ENCODE data around the gene TXLNA.

The TXLNA gene

DNA sequence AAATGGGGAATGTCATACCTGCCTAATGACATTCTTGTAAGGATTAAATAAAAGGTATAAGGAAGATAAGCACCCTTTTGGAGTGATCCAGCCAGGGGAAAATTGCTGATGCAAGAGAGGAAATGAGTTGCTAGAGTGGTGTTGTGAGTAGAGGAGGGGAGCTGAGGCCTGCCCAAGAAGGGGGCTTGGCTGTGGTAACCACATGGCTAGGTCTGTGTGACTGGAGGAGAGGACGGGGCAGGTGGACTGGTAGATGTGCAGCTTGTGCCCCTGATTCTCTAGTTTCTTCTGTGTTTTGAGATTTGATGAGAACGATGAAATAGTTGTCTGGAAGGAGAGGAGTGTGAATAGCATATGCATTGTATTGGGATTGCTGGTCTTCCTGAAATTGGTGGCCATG is 6.6 kb downstream of the TXLNA start:
- no peak for DNase-seq

DNA sequence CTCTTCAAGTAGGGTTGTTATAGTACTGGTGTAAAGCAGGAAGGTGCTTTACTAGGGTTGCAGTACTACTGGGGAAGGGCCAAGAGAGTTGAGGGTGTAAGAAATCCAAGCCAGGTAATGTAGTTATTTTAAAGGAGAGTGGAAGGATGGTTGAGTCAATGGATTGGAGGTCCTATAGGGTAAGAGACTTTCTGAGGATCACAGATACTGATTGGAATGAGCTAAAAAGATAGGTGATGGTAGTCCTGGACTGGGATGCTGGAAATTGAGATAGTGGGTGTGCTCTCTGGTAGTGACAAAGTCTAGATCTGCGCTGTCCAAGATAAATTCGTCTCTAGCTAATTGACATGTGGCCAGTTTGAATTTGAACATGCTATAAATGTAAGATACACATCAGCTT is 7.0 kb downstream of the TXLNA start:
- no peak for DNase-seq

DNA sequence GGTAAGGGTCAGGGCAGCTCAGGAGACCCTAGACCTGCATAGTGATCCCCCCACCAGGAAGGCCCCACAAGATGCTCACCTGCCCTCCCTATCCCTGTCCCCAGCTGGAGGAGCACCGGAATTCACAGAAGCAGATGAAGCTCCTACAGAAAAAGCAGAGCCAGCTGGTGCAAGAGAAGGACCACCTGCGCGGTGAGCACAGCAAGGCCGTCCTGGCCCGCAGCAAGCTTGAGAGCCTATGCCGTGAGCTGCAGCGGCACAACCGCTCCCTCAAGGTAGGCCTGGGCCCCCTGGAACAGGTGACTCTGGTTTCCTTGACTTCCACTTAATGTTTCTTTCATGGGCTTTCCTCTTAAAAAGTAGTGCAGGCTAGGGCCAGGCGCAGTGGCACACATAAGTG is 8.4 kb downstream of the TXLNA start:
- no peak for DNase-seq

DNA sequence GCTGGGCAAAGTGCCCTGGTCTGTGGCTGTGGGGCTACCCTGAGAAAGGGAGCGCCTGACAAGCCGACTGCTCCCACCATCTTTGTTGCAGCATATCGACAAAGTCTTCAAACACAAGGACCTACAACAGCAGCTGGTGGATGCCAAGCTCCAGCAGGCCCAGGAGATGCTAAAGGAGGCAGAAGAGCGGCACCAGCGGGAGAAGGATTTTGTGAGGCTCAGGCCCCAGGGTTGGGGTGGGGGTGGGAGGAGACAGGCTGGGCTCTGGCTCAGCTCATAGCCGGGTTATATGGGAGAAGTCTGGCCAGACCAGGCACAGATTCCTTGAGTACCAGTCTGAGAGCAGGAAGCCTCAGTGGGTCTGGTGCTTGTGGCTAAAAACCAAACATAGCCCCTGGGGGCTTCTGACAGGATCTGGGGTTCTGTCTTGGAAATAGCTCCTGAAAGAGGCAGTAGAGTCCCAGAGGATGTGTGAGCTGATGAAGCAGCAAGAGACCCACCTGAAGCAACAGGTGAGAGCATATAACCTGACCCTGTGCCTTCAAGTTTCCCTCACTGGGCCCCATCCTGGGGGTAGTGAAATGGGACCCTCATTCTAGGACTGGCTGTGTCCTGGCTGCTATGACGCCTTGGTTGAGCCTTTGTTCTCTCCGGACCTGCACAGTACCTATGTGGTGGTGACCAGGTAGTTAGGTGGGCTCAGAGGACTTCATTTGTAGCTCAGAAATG is 12.9 kb downstream of the TXLNA start:
- DNase-seq = no peak

DNA sequence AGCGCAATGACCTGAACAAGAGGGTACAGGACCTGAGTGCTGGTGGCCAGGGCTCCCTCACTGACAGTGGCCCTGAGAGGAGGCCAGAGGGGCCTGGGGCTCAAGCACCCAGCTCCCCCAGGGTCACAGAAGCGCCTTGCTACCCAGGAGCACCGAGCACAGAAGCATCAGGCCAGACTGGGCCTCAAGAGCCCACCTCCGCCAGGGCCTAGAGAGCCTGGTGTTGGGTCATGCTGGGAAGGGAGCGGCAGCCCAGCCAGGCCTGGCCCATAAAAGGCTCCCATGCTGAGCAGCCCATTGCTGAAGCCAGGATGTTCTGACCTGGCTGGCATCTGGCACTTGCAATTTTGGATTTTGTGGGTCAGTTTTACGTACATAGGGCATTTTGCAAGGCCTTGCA is 15.5 kb downstream of the TXLNA start:
- DNase-seq = no peak

DNA sequence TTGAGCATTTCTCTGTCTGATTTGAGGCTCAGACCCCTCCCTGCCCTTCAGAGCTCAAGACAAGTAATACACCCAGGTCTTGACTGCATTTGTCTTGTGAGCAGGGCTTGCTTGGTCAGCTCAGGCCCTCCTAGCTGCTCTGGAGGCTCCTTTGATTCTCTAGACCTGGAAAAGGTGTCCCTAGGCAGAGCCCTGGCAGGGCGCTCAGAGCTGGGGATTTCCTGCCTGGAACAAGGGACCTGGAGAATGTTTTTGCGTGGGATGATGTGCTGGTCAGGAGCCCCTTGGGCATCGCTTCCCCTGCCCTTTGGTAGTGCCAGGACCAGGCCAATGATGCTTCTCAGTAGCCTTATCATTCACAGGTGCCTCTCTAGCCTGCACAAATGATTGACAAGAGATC is 16.1 kb downstream of the TXLNA start:
- DNase-seq = no peak

DNA sequence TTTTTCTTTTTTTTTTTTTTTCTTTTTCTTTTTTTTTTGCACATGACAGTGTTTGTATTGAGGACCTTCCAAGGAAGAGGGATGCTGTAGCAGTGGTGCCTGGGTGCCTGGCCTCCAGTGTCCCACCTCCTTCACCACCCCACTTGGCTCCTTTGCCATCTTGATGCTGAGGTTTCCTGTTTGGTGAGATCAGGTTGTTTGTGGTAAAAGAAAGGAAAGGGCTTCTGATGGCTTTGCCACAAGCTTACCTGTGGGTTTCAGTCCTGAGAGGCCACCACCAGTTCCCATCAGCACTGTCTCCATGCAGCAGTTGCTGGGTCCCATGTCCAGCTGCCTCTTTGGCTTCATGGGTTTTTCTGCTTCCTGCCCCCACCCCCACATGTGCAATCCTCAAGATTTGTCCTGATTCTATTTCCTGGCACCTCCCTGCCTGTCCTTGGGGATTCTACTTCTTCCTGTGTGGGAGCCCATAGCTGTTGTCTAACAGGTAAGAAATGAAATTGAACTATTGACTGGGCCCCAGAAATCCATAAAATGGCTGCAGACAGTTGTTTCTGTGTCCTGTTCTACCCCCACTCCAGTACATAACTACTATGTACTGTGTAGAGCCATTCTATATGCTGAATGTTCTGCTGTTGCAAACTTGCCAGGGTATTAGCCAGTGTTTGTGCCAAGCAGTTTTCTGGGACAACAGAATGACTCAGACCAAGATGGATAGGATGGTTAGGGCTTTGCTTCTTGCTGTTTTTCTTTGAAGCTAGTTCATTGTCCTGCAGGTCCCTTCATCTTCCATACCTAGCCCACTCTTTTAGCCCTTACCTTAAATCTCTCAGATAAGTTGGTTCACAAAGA is 16.7 kb downstream of the TXLNA start:
- DNase-seq = no peak

DNA sequence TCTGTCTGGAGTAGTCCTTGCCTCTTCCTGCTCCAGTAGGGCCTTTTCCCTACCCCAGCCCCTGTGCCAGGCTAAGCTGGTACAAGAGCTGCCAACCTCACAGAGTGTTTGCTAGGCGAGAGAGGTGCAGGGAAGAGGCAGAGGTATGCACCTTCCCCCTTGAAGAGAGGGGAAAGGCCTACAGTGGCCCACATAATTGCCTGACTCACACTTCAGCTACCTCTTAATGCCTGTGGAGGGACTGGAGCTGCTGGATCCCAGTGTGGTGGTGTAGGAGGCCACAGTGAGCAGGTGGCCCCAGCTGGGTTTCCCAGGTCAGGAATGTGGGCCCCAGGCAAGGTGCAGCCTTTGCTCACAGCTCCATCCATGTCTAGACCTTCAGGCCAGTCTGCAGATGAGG is 17.6 kb downstream of the TXLNA start:
- no peak for DNase-seq

DNA sequence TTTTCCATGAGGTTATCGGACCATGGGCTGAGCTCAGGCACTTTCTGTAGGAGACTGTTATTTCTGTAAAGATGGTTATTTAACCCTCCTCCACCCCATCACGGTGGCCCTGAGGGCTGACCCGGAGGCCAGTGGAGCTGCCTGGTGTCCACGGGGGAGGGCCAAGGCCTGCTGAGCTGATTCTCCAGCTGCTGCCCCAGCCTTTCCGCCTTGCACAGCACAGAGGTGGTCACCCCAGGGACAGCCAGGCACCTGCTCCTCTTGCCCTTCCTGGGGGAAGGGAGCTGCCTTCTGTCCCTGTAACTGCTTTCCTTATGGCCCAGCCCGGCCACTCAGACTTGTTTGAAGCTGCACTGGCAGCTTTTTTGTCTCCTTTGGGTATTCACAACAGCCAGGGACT is 18.4 kb downstream of the TXLNA start:
- no peak for DNase-seq

DNA sequence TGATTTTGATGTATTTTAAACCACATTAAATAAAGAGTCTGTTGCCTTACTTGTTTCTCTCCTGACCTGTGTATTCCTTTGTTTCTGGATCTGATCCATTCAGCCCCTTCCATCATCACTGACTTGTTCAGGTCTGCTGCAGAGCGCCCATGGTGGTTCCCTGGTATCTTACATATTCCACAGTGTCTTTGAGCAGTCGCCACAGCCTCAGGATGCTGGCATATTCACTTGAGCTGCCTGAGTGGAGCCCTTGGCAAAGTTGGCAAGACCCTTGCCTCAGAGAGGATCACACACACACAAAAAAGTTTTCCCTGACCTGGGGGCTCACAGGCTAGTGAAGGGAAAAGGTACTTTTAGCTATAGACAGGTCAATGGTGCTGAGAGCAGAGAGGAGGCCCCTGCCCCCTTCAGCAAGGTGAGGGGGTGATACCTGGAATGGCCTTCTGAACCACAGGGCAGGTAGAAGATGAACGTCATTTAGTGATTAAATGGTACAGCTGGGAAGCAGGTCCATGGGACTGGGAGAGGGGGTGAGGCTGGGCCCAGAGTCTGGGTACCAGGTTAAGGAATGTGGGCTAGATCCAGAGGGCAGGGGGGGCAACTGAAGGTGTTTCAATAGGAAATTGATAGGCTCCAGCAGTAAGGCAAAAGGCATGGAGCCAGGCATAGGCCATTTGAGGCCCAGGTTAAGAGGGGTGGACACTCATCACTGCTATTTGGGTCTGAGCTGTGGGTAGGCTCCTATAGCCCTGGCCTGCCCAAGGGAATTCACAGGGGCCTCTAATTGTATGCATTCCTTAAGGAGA is 19.0 kb downstream of the TXLNA start:
- DNase-seq = no peak

DNA sequence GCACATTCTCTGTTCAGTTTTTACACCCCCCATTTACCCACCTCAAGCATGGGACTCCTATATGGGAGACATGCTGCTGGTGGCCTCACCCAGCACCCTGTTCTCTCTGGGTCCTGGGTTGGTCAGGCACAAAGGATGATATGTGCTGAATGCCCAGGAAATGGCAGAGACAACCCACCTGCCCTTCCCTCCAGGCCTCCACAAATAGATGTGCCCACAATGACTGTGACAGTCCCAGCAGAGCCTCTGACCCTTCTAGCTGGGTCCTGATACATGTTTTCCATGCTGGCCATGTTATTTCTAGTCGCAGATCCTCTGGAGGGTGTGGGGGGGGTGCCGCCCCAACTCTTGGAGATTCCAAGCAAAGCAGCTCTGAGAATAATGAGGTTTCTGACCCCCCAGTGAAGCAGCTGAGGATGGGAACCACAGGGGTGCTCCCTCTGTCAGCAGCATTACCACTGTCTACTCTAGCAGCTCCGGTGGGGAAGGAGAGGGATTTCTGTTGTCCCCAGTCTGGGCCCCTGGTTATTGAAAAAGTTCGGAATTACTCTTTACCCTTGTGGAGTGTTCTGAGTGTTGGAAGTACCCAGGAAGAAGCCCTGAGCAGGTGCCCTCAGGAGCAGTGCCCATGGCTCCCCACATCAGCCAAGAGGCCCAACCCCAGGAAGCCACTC is 19.7 kb downstream of the TXLNA start:
- no peak for DNase-seq

DNA sequence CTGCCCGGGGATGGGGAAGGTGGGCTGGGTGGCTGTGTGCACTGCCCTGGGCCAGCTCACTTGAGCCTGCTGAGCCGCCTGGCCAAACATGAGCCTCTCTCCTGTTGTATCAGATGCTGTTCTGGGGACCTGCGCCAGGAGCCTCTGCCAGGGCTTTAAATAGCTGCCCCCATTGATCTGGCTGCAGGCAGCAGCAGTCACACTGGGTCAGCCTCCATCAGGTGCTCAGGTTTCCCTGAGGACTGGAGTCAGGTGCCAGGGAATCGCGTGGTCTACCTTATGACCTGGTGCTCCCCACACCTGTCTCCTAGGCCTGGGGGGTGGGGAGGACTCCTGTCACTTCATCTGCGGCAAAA is 20.2 kb downstream of the TXLNA start:
- peak in 7 of 14 donors; percentile 22 to 91 (median 37) for DNase-seq

DNA sequence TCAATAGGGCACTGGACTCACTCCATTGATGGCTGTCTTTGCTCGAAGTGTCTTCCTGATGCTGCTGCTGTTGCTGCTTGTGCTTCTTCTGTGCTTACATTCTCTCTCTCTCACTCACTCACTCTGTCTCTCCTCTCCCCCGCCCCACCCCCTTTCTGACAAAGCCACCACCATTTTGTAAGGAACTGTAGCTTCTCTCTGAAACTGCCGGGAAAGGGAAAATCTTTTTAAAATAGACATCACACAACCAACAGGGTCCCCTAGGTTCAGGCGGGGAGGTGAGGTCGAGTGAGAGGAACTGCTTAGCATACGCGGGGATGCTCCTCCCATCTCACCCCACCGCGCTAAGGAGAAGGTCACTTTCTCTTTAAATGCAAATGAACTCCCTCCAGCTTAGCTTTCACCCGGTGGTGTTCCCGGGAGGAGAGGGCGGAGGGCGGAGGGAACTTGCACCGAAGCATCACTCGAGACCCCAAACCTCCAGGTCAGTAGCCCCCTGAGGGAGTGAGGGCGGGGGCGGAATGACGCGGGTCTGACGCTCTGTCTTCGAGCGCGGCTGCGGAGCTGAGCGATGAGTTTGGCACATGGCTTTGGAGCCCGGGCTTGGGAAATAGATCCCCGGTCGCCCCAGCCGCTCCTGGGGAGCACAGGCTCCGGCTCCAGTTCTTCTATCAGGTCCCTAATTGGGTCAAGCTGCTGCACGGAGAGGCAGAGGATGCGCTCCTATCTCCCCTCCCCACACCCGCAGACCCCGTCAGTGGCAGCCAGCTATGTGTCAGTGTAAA is 20.9 kb downstream of the TXLNA start, which contains the start of gene CCDC28B:
CCDC28B (plus strand) TSS at position 370 of the 785 bp plus-strand sequence. CDS start 1,341 bp downstream, outside the sequence.
- peak in 12 of 14 donors; percentile 24 to 82 (median 56) for DNase-seq

DNA sequence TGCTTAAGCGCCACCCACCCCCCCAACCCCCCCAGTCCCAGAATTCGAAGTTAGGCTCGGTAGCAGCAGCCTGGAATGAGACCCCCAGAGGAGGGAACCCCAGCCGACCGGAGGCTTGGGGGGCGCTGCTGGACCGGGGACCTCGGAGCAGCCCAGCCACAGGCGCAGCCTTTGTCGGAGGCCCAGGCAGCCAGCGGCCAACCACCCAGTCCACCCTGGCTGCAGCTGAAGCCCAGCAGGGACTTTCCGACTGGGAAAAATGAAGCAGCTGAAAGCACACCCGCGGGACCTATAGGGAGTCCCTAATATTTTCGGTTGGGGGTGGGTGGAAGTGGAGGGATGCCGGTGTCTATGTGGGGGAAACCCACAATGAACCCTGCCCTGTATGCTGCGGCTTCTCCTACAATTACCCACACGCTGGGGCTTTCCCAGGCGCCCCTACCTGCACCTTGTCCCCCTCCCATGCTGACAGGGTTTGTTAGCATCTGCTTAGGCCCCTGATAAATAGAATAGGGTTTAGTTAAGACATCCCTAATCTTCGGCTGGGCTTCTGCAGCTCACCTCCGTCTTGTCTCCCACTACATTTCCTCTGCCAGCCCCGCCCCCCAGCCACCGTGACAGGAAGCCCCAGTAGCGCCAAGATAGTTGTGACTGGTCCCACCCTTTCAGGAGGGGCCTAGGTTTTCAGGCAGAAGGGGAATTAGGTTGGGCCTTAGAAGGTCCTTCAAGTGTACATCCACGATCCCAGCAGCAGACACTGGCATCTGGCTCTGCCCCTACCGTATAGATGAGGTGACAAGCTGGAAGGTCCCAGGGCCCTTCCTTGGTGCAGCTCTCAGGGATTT is 21.8 kb downstream of the TXLNA start:
- DNase-seq = peak in 9 of 14 donors; percentile 33 to 69 (median 49)

DNA sequence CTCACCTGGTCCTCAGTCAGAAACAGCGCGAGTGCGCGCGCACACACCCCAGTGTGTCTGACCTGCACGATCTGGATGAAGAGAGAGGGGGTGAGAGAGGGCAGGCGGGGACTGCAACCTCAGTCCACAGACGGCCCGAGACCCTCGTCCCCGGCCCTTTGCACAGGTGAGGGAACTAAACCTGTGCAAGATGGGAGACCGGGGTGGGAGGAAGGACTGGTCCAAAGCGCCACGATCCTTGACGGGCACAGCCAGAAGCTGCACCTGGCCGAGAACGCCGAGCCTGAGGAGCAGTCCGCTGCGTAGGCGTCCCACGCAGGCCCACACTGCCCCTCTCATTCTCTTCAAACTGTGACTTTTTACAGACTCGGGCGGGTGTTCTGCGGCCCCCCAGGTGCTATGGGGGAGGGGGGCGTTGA is 25.5 kb downstream of the TXLNA start:
- DNase-seq = no peak

DNA sequence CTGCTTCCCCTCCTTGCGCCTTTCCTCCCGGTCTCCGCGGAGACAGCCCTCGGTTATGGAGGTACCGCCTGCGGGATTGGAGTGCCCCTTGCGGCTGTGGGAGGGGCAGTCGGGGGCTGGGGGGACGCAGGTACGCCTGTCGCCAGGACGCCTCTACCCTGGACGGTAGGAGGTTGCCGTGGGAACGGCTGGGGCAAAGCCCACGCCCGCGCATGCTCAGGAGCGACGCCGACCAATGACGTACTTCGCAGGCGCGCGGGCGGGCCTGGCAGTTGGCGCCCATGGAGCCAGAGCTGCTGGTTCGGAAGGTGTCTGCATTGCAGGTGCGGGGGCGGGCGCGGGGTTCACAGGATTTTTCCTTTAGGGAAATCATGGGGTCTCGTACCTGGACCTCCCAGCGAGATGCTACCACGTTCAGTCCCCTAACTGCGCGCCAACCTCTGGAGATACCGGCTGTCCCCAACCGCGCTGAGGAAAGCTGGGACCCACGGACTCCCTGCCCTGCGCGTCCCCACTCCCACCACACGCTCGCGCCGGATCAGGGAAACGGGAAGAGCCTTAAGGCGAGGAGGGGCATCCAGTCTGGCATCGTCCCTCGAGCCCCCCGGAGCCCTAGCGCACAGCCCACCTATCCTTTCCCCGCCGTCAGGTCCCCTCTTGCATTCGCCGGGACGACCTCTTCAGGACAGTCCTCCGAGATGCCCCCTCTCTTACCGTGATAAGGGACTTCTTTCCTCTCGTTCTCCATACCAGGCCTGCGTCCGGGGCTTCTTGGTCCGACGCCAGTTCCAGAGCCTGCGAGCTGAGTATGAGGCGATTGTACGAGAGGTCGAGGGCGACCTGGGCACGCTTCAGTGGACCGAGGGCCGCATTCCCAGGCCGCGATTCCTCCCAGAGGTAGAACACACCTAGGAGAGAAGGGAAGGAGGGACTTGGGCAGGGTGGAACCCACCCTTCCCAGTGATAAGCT is 26.2 kb downstream of the TXLNA start, which contains the start of gene IQCC:
IQCC (plus strand) TSS at position 271 of the 970 bp plus-strand sequence; CDS start at position 282, 11 bp downstream.
- DNase-seq = peak in 13 of 14 donors; percentile 9 to 88 (median 73)

DNA sequence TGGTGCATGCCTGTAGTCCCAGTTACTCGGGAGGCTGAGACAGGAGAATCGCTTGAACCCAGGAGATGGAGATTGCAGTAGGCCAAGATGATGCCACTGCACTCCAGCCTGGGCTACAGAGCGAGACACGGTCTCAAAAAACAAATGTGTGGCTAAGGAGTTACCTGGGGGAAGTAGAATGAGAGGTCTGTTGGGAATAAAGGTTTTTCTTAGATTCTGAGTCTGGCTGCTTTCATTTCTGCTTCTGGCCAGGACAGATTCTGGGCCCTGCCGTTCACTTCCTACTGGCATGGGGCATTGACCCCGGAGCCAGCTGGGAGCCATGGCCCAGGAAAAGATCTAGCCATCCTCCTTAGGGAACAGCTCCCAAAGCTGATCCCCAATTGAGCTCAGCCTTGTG is 29.0 kb downstream of the TXLNA start:
- no peak for DNase-seq

DNA sequence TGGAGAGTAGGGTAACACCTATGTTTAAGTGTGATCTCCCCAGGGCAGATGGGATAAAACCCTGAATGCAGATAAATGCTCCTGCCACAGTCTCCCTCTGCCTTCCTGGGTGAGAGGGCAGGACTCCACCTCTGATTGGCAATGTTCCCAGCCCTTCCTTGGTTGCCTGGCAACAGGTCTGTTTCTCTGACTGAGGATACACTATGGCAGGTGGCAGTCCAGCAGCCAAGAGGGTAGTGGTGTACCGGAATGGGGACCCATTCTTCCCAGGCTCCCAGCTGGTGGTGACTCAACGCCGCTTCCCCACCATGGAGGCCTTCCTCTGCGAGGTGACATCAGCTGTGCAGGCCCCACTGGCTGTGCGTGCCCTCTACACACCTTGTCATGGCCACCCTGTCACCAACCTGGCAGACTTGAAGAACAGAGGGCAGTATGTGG is 29.4 kb downstream of the TXLNA start, which contains the start of gene DCDC2B:
DCDC2B (plus strand) TSS at position 199 of the 438 bp plus-strand sequence; CDS start at position 204, 5 bp downstream.
- DNase-seq = peak in 1 of 14 donors; percentile 14

Measured in C1 segment of cervical spinal cord (tissue), 14 donors.